BJ (cell line): Measurements from ENCODE around the gene HLF. TPM values are rescaled to one million over a fixed set of nuclear protein-coding genes. Genes with fewer than 3 reads are reported as not detected.

Experiments used
- CTCF ChIA-PET: fragments of 350-600 bp; formaldehyde crosslinking; extraction: SDS; loops from one replicate; lab custom pipeline; 2021; ENCODE audit warnings: antibody characterized with exemption, inconsistent platforms; lab: Yijun Ruan, JAX
- POLR2A ChIA-PET: fragments of 300-600 bp; sonication (Branson Sonifier 250); formaldehyde crosslinking; extraction: SDS; loops from one replicate; lab custom pipeline; 2021; ENCODE audit warnings: antibody characterized with exemption; lab: Charles Lee
- DNase-seq: peaks from one replicate; pipeline ENCODE4 v3.0.0-alpha.2; 2011; ENCODE audit warnings: low read depth
- H3K27me3 ChIP-seq: 2 replicates; pipeline ENCODE4 v1.6.0; 2011; ENCODE audit warnings: low read length; ENCODE audit not compliant: control insufficient read depth, insufficient read depth
- H3K36me3 ChIP-seq: 2 replicates; pipeline ENCODE4 v1.5.1; 2011; ENCODE audit warnings: low read length; ENCODE audit not compliant: control insufficient read depth, insufficient read depth
- H3K4me3 ChIP-seq: 2 replicates; pipeline ENCODE4 v1.5.1; 2011; ENCODE audit warnings: low read depth, mild to moderate bottlenecking, control low read depth, low read length
- CTCF ChIP-seq: IDR thresholded peaks from 2 replicates; pipeline ENCODE4 v1.5.1; 2011; ENCODE audit warnings: low read depth, mild to moderate bottlenecking, control low read depth, inconsistent platforms, low read length, moderate library complexity; ENCODE audit not compliant: insufficient read depth
- polyA plus RNA-seq: library from polyadenylated mRNA; depleted of rRNA; stranded (reverse); fragments of >200 nt; gene quantifications from 2 replicates; pipeline ENCODE4 v1.2.3, GENCODE V29; 2011

Gene HLF
- polyA plus RNA-seq, 1 experiment = not detected

- no peak for DNase-seq
- ChIA-PET CTCF (no interaction called here), POLR2A (no interaction called here)
- TF ChIP-seq CTCF = no peak
- Histone ChIP-seq H3K36me3 (no peaks in the 10 kb centered on the region), H3K4me3 (no peak overlapping the region), H3K27me3 (peaks cover 2% of the 10 kb centered on the region; the same call in 1 of the 2 replicates)
Observed at GRCh38 chr17:55279203-55279602, 14.4 kb downstream of the HLF start.

- Histone ChIP-seq H3K4me3 (no peak overlapping the region), H3K27me3 (peaks cover 2% of the 10 kb centered on the region; the same call in 1 of the 2 replicates), H3K36me3 (no peaks in the 10 kb centered on the region)
- no peak for DNase-seq
- ChIA-PET CTCF (no interaction called here), POLR2A (no interaction called here)
- TF ChIP-seq CTCF = no peak
Observed at GRCh38 chr17:55279788-55280187, 15.0 kb downstream of the HLF start.

- no peak for TF ChIP-seq CTCF
- Histone ChIP-seq H3K36me3 (no peaks in the 10 kb centered on the region), H3K27me3 (peaks cover 2% of the 10 kb centered on the region; the same call in 1 of the 2 replicates), H3K4me3 (no peak overlapping the region)
- POLR2A ChIA-PET = no interaction called here
- no peak for DNase-seq
- CTCF ChIA-PET = no interaction called here
Observed at GRCh38 chr17:55280212-55280611, 15.5 kb downstream of the HLF start.

GRCh38 chr17:55281649-55282378 is 17.1 kb downstream of the HLF start:
- H3K27me3 ChIP-seq = peaks cover 3% of the 10 kb centered on the region
- POLR2A ChIA-PET = no interaction called here
- TF ChIP-seq CTCF = no peak
- no peak overlapping the region for H3K4me3 ChIP-seq
- no peak for DNase-seq
- CTCF ChIA-PET = interaction anchor here (0.7 to 0.8 kb wide), 2 partner anchors 11 to 123 kb away, joined by 3 read pairs; no protein-coding TSS in a partner anchor
- H3K36me3 ChIP-seq = no peaks in the 10 kb centered on the region

GRCh38 chr17:55282379-55282702 is 17.6 kb downstream of the HLF start:
- peaks cover 3% of the 10 kb centered on the region for H3K27me3 ChIP-seq
- CTCF ChIA-PET = interaction anchor here (0.7 kb wide), 1 partner anchor 123 kb away, joined by 3 read pairs; no protein-coding TSS in a partner anchor
- POLR2A ChIA-PET = no interaction called here
- H3K4me3 ChIP-seq = no peak overlapping the region
- TF ChIP-seq CTCF = no peak
- no peak for DNase-seq
- H3K36me3 ChIP-seq = no peaks in the 10 kb centered on the region
